ENCODE results near the gene TXNRD2.
A peak's percentile ranks its signal among the peaks of the same experiment; 100 is the strongest.

TXNRD2 gene

DNA sequence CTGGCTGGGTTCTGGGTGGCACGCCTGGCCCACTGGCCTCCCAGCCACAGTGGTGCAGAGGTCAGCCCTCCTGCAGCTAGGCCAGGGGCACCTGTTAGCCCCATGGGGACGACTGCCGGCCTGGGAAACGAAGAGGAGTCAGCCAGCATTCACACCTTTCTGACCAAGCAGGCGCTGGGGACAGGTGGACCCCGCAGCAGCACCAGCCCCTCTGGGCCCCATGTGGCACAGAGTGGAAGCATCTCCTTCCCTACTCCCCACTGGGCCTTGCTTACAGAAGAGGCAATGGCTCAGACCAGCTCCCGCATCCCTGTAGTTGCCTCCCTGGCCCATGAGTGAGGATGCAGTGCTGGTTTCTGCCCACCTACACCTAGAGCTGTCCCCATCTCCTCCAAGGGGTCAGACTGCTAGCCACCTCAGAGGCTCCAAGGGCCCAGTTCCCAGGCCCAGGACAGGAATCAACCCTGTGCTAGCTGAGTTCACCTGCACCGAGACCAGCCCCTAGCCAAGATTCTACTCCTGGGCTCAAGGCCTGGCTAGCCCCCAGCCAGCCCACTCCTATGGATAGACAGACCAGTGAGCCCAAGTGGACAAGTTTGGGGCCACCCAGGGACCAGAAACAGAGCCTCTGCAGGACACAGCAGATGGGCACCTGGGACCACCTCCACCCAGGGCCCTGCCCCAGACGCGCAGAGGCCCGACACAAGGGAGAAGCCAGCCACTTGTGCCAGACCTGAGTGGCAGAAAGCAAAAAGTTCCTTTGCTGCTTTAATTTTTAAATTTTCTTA is 27.7 kb upstream of the TXNRD2 start:
- no peak overlapping the region for H3K27ac ChIP-seq

DNA sequence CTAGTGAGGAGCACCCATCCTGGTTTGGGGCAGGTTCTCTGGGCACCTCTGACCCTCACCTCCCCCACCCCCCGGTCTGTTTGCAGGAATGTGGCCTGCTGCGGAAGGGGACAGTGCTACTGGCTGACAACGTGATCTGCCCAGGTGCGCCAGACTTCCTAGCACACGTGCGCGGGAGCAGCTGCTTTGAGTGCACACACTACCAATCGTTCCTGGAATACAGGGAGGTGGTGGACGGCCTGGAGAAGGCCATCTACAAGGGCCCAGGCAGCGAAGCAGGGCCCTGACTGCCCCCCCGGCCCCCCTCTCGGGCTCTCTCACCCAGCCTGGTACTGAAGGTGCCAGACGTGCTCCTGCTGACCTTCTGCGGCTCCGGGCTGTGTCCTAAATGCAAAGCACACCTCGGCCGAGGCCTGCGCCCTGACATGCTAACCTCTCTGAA is 26.9 kb upstream of the TXNRD2 start:
- H3K27ac ChIP-seq = no peak overlapping the region
- no peak for DNase-seq (ENCODE audit: low read depth, low spot score)

More for the DNA sequence above, 27.7 kb upstream of the TXNRD2 start:
- DNase-seq (ENCODE audit: low read depth, low spot score) = no peak

DNA sequence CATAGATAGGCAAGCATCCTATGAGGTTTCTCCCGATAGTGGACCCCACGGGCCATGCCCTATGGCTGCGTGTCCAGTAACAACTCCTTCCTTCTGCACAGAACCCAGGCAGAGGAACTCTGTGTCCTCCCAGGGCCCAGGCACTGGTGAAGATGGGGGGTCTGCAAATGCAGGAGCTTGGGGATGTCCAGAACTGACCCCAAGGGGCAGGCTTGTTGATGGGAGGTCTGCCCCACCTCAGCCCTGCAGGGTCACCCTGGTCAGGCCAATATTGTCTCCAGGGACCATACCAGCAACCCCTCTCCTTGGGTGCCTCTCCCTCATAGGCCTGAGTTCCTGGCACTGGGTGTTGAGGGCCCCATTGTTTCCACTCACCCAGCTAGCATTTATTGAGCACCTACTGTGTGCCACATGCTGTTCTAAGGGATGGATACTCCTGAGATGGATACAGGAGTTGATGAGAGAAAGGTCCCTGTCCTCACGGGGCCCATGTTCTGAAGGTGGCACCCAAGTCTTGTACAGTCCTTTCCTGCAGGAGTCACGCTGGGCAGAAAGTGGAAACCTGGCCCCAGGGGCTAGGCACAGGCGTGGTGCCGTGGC is 26.3 kb upstream of the TXNRD2 start:
- no peak for DNase-seq (ENCODE audit: low read depth, low spot score)
- H3K27ac ChIP-seq = no peak overlapping the region

DNA sequence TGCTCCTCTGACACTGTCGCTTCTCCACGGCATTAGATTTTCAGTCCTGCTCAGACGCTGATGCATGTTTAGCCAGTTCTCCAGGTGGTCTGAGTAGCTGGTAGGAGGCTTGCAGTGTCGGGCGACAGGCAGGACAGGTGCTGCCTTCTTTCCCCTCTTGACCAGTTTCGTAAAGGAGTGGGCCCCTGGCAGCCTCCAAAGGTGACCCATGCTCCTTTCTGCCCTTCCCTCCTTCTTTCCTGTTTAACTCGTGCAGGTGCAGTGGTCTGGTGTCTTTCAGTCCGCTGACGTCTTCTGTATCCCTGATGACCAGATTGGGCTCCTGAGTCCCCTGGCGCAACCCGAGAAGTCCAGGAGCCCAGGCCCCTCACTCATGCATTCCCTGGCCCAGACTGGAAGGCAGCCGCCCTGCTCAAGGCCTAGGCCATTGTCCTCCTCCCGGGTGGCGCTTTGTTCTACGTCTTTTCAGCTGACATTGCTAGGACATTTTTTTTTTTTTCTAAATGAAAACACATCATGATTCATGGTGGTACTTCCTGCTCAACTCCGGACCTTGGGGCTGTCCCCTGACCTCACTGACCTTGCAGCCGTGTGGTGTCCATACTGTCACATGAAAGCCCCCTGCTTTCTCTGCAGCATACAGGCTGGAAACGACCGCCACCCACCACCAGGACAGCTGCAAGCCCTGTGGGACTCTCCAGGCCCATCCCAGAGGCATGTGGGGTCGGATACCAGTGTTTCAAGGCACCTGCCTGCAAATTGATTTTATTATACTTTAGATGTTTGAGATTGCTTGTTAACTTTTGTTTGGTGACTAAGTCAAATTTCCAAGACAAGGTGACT is 25.5 kb upstream of the TXNRD2 start:
- no peak for DNase-seq (ENCODE audit: low read depth, low spot score)
- no peak overlapping the region for H3K27ac ChIP-seq

DNA sequence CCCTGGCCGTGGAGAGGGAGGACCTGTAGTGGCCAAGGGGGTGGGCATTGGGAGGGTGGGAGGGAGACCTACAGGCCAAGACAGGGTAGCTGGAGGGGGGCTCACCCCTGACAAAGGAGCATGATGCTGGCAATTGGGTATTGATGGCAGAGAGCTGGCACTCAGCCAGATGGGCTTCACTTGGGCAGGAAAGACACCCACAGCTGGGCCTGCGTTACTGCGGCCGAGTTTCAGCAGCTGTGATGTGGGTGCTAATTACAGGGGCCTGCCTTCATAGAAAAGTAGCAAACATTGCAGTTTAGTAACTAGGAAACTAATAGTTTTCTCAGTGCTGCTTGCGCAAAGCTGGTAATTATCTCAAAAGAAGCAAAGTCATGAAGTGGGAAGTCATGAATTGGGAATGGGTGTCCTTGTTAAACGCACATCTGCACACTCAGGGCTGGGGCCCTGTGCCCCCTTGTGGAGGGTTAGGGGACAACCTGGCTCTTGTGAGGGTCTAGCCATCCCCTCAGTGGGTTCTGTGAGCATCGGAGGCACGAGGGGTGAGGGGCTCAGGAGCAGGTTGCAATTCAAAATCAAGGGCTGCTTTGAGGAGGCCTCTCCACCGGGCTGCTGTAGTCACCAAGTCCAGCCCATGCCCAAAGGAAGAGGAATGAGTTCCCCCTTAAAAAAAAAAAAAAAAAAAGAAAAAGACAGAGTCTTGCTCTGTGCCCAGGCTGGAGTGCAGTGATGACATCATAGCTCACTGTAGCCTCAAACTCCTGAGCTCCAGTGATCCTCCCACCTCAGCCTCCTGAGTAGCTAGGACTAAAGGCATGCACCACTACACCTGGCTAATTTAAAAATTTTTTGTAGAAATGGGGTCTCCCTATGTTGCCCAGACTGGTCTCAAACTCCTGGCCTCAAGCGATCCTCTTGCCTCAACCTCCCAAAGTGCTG is 24.4 kb upstream of the TXNRD2 start:
- no peak for DNase-seq (ENCODE audit: low read depth, low spot score)
- H3K27ac ChIP-seq = no peak overlapping the region

DNA sequence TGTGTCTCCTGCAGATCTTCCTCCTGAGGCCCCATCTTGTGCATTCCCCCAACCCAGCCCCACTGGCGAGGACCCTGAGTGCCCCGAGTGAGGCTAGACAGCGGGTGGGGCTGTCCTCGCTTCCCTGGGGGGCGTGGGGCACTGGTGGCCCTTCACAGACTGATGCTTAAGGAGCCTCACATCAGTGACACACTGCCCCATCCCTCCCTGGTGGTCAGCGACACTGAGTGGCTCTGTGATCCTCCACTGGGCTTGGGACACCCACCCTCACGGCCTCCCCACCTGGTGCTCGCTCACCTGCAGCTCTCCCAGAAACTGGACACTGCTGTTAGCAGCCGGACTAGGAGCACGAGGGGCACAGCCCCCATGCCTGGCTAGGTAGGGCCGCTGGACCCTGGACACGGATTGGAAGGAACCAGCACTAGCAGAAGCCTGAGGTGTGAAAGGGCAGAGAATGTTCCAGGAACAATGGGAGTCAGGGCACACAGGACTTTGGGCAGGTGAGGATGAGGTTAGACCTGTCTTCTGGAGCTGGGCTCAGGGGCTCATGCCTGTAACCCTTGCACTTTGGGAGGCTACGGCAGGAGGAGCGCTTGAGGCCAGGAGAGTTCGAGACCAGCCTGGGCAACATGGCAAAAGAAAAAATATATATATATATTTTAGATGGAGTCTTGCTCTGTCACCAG is 23.2 kb upstream of the TXNRD2 start:
- no peak for DNase-seq (ENCODE audit: low read depth, low spot score)
- H3K27ac ChIP-seq = no peak overlapping the region

DNA sequence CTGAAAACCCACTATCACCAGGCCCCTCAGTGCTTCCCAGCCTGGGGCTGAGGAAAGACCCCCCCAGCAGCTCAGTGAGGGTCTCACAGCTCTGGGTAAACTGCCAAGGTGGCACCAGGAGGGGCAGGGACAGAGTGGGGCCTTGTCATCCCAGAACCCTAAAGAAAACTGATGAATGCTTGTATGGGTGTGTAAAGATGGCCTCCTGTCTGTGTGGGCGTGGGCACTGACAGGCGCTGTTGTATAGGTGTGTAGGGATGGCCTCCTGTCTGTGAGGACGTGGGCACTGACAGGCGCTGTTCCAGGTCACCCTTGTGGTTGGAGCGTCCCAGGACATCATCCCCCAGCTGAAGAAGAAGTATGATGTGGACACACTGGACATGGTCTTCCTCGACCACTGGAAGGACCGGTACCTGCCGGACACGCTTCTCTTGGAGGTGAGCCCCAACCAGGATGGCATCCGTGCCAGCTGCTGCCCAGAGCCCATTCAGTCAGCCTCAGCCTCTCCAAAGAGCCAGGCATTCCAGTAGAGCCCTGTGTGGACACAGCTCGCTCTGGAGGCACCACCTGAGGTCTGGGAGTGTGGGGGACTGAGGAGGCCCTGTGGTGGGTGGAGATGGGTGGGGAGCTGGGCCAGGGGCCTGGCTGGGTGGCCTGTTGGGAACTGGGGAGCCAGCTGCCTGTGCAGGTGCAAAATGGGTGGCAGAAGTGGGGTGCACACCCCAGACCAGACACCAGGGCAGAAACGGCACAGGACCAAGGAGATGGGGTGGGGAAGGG is 22.4 kb upstream of the TXNRD2 start:
- DNase-seq (ENCODE audit: low read depth, low spot score) = no peak
- H3K27ac ChIP-seq = peak overlapping the region; percentile 63

DNA sequence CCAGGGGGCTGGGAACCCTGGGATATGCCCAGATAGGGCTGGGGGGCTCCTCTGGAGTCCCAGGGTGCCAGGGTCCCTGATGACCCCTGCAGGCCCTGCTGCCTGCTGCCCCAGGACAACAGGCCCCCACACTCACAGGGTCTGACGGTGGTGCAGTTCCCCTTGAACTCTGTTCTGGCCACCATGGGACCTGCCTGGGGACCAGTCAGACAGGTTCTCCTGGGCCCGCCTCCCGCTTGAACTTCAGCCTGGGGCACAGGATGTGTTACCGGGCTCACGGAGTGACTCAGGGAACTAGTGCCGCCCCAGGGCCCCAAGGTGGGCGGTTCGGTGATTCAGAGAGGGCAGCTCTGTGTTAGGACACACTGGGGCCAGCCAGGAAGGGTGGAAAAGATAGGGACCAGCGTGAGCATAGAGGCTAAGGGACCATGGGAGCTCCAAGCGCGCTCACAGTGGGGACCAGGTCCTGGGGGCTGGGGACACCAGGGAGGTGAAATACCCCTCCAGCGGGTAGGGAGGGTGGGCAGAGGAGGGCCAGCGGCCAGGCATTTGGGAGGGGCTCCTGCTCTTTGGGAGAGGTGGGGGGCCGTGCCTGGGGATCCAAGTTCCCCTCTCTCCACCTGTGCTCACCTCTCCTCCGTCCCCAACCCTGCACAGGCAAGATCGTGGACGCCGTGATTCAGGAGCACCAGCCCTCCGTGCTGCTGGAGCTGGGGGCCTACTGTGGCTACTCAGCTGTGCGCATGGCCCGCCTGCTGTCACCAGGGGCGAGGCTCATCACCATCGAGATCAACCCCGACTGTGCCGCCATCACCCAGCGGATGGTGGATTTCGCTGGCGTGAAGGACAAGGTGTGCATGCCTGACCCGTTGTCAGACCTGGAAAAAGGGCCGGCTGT is 21.5 kb upstream of the TXNRD2 start:
- H3K27ac ChIP-seq = peak overlapping the region; percentile 63
- peak; percentile 86 for DNase-seq (ENCODE audit: low read depth, low spot score)

DNA sequence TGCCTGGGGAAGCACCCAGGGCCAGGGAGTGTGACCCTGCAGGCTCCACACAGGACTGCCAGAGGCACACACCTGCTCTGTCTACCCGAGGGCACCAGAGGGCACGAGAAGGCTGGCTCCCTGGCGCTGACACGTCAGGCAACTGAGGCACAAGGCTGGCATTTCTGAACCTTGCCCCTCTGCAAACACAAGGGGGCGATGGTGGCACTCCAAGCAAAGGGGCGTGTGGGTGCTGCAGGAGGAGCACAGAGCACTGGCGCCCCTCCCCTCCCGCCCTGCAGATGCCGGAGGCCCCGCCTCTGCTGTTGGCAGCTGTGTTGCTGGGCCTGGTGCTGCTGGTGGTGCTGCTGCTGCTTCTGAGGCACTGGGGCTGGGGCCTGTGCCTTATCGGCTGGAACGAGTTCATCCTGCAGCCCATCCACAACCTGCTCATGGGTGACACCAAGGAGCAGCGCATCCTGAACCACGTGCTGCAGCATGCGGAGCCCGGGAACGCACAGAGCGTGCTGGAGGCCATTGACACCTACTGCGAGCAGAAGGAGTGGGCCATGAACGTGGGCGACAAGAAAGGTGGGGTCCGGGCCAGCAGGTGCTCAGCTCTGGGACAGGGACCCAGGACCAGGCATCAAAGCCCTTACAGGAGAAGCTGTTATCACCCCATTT is 20.8 kb upstream of the TXNRD2 start:
- DNase-seq (ENCODE audit: low read depth, low spot score) = peak; percentile 66
- peak overlapping the region; percentile 63 for H3K27ac ChIP-seq

DNA sequence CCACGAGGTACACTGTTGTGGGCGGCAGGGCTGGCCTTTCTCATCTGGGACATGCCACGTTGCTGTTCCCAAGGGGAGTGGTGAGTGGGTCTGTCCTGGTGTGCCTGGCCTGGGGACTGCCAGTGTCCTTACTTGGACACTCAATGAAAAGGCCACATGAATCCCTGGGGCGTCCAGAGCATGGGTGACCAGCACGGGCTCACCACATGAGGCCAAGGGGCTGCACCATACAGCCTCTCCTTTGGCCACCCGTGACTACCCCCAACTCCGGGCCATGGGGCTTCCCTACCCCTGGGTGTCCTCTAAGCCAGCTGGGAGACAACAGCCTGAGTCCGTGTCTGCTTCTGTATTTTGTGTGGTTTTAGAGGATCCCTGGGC is 20.2 kb upstream of the TXNRD2 start:
- no peak for DNase-seq (ENCODE audit: low read depth, low spot score)
- H3K27ac ChIP-seq = peak overlapping the region; percentile 63

DNA sequence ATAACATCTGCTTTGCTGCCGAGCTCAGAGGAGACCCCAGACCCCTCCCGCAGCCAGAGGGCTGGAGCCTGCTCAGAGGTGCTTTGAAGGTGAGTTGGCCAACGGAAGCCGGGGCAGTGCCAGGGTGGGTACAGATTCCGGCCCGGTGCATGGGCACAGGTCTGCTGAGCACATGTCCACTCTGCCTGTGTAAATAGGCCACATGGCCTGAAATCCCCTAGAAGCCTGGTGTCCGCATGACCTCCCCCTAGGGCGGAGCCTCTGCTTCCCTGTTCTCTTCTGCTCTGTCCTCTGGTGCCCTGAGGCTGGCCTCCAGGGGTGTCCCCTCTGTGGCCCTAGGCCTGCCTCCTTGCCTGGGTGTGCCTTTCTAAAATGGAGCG is 19.6 kb upstream of the TXNRD2 start:
- DNase-seq (ENCODE audit: low read depth, low spot score) = no peak
- no peak overlapping the region for H3K27ac ChIP-seq

DNA sequence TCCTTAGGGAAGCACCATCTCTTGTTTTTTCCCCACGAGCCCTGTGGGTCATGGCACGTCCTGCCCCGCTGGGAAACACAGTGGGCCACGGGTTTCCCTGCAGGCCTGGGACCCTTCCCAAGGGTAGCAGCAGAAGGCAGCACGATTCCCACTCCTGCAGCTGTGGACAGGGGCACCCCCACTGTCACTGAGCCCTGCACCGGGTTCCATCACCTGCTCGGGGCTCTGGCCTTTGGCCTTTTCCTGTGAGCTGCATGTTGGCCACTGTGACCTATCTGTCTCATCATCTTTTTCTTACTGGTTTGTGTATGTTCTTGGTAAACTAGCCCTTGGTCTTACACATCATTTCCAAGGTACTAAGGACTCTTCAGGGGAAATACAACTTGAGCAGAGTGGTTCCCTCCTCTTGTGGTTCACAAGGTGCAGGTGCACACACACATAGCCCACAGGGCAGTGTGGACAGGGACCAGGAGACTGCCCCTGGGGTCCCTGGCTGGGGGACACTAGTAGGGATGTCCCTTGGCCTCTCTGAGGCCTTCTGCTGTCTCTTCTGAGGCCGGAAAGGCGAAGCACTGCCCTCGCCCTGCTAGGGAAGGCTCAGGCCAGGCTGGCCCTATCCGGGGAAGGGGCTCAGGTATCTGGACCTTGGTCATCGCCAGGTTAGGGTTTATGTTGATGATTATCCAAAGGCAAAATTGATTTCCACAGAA is 19.0 kb upstream of the TXNRD2 start:
- H3K27ac ChIP-seq = no peak overlapping the region
- no peak for DNase-seq (ENCODE audit: low read depth, low spot score)

DNA sequence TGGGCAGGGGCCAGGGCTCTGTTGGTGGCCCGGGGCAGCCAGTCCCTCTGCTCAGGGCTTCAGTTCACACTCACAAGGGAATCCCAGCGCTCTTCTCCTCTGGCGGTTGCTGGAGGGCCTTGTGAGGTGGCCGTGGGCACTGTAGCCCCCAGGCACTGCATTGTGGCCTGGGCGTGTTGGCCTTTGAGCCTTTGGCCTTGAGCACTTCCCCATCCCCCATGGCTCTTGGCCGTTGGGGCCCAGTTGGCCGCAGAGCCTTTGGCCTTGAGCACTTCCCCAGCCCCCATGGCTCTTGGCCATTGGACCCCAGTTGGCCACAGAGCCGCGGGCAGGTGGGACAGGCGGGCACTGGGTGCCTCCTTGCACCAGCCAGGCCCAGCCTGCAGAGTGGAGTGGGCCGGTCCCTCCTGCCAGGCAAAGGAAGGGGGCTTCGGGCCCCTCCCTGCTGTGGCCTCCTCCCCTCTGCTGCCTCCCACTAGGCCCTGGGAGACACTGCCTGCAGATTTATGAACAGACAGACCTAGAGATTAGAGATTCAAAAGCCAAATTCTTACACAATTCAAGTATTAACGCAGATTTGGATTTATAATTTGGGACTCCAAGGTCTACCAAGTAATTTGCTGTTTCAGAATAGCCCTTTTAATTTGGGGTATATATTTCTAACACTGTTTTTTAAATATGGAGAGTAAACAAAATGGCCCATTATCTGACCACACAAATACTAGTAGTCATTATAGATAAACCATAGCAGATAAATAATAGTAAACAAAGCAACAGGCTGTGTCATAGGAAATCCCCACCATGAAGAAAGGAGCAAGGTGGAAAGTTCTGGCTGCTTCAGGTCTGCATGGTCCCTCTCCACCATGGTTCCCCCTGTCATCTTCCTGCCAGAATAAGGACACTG is 18.2 kb upstream of the TXNRD2 start:
- DNase-seq (ENCODE audit: low read depth, low spot score) = no peak
- no peak overlapping the region for H3K27ac ChIP-seq

DNA sequence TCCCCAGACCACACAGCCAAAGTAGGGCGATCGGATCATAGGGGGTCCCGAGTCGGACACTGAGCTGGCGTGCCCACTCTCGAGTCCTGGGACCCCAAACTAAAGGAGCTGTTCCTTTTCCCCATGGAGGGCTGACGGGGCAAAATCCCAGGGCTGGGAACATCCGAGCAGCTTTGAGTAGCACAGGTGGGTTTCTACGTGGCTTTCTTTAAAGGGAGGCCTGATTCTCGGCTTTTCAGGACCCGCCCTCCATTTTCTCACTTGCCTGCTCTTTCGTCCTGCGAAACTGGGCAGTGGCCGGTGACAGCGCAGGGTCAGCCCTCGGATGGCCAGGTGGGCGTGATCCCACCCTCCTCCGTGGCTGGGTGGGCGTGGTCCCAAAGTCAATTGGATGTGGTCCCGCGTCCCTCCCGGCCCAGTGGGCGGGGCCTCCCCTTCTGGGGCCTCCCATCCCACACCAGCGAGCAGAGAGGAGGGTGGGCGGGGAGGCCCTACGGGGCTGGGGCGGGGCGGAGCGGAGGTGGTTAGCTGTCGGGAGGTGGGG is 17.5 kb upstream of the TXNRD2 start:
- H3K27ac ChIP-seq = no peak overlapping the region
- DNase-seq (ENCODE audit: low read depth, low spot score) = no peak
